GM10847 (cell line): ENCODE results near the gene MAP3K21.

Experiments used
- POLR2A ChIP-seq: IDR thresholded peaks from 2 replicates; pipeline ENCODE4 v1.6.1; 2011; ENCODE audit not compliant: insufficient read length; ENCODE audit errors: extremely low read depth

Gene MAP3K21

DNA sequence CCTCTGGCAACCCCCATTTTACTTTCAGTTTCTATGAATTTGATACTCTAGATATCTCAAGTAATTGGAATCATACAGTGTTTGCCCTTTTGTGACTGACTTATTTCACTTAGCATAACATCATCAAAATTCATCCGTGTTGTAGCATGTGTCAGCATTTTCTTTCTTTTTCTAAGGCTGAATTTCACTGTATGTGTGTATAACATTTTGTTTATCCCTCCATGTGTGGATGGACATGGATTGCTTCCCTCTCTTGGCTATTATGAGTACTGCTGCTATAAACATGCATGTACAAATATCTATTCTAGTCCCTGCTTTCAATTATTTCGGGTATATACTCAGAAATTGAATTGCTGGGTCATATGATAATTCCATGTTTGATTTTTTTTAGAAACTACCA is 97.3 kb downstream of the MAP3K21 start:
- no peak for TF ChIP-seq POLR2A

GRCh38 chr1:233427907-233428306 is 100.4 kb downstream of the MAP3K21 start:
- no peak for TF ChIP-seq POLR2A

DNA sequence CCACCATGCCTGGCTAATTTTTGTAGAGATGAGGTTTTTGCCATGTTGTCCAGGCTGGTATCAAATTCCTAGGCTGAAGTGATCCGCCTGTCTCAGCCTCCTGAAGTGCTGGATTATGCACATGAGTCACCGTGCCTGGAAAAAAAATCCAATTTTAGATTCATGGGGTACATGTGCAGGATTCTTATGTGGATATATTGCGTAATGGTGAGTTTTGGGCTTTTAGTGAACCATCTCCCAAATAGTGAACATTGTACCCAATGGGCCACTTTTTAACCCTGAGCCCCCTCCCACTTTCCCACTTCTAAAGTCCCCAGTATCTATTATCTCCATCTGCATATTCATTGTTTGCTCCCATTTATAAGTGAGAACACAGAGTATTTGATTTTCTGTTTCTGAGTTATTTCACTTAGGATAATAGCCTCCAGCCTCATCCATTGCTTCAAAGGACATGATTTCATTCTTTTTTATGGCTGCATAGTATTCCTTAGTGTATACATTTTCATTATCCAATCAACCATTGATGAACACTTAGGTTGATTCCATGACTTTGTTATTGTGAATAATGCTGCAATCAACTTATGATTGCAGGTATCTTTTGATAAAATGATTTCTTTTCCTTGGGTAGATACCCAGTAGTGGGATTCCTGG is 104.4 kb downstream of the MAP3K21 start:
- no peak for TF ChIP-seq POLR2A

GRCh38 chr1:233432916-233433315 is 105.4 kb downstream of the MAP3K21 start:
- no peak for TF ChIP-seq POLR2A

GRCh38 chr1:233433436-233434210 is 106.1 kb downstream of the MAP3K21 start:
- TF ChIP-seq POLR2A = no peak
